SU-DHL-6 (cell line): ENCODE results near the gene PIK3CD.

ENCODE experiments used
- CTCF ChIP-seq: fragments of 200-600 bp; sonication (generic); IDR thresholded peaks from one replicate; pipeline ENCODE4 v1.5.1; 2017; ENCODE audit warnings: antibody characterized with exemption, mild to moderate bottlenecking, low read length, moderate library complexity; ENCODE audit not compliant: insufficient read depth, poor library complexity, severe bottlenecking
- EZH2phosphoT487 ChIP-seq: fragments of 200-600 bp; sonication (generic), shearing (Covaris generic); conservative IDR thresholded peaks from 2 replicates; pipeline ENCODE4 v1.6.1; 2018; ENCODE audit warnings: mild to moderate bottlenecking, antibody characterized with exemption, low read length, moderate library complexity, mixed read lengths

- TF ChIP-seq CTCF (no peak), EZH2phosphoT487 (no peak)
These were observed 40.2 kb downstream of the PIK3CD start for GRCh38 chr1:9691691-9692090.
